HG03520 (cell line): ENCODE results near the gene RBM22.
A peak's percentile ranks its signal among the peaks of the same experiment; 100 is the strongest.

Source experiments
- ATAC-seq: cut with Tn5 transposase; IDR thresholded peaks from one replicate; pipeline ENCODE4 v1.9.1; 2021; ENCODE audit warnings: mild to moderate bottlenecking, moderate library complexity; ENCODE audit not compliant: unreplicated experiment

The RBM22 gene

DNA sequence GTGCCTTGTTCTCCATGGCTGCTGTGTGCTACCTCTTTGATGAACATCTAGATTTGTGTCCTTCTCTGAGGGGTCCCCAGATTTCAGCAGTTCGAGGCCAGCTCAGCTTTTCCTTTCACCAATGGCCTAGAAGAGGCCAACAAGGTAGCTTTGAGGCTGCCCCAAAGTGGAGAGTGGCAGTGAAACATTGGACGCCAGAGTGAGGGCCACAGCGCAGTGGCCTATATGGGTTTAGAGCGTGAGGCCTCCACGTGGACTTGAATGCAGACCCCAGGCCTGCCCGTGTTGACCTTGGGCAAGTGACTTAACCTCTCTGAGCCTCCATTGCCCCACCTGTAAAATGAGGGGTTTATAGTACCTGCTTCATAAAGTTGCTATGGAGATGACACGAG, 28.0 kb downstream of the RBM22 start:
- ATAC-seq = no peak

DNA sequence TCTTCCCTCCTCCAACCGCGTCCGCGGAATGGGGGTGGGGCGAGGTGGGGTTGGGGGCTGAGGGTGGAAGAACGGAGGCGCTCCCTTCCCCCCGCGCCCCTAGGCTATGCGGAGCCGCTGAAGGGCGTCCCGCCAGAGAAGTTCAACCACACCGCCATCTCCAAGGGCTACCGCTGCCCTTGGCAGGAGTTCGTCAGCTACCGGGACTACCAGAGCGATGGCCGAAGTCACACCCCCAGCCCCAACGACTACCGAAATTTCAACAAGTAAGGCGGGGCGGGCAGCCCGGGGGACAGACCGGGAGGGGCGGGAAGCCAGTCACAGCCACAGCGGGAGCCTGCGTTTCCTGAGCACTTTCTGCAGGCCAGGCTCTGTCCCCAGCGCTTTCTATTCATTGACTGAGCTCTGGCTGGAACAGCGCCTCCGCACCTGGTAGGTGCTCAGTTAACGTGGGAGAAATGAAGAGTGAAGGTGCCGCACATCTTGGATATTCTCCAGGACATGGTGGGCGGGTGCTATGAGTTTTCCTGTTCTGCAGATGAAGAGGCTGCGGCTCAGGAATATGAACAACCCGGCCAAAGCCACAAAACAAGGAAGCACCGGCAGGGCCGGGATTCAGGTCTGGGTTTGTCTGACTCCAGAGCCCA, 28.5 kb downstream of the RBM22 start:
- ATAC-seq = no peak

- no peak for ATAC-seq
These were observed 29.2 kb downstream of the RBM22 start for GRCh38 chr5:150671509-150672236.

GRCh38 chr5:150670948-150671310, 29.9 kb downstream of the RBM22 start:
- no peak for ATAC-seq

DNA sequence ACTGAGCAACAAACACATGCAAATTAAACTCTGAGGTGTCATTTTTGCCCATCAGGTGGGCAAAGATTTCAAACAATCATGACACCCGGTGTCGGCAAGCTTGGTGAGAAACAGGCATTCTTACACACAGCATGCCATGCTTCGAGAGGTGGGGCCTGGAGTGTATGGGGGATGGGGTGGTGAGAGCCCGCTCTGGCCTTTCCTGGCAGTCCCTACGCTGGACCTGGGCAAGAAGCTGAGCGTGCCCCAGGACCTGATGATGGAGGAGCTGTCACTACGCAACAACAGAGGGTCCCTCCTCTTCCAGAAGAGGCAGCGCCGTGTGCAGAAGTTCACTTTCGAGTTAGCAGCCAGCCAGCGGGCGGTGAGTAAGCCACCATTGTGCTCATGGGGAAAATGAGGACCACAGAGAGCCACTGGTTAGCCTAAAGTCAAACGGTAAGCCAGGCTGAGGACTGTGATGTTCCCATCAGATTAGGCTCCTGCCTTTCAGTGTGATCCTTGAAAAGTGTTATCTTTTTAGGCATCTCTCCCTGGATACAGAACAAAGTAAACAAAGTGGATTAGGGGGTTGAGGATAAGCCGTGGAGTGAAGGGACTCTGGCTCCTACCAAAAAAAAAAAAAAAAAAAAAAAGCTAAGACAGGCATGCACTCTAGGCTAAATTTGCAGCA, 30.5 kb downstream of the RBM22 start:
- ATAC-seq = no peak

DNA sequence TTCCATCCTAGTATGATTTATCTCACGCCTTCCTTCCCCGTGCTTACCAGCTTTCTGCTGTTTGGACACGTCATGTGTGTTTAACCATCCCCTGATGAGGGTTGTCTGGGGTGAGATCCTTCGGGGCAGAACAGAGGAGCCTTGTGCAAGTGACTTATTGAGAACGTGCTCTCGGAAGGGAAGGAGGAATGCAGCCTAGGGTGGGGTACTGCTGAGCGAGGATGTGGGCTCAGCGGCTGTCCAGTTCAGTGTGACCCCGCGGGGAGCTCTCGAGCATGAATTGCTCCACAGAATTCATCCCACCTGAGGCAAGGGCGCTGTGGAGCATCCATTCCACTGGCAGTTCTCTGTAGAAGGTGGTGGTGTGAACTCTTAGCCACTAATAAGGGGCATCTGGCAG, 35.8 kb downstream of the RBM22 start:
- ATAC-seq = no peak

- no peak for ATAC-seq
These were observed 36.9 kb downstream of the RBM22 start for GRCh38 chr5:150663936-150664335.

DNA sequence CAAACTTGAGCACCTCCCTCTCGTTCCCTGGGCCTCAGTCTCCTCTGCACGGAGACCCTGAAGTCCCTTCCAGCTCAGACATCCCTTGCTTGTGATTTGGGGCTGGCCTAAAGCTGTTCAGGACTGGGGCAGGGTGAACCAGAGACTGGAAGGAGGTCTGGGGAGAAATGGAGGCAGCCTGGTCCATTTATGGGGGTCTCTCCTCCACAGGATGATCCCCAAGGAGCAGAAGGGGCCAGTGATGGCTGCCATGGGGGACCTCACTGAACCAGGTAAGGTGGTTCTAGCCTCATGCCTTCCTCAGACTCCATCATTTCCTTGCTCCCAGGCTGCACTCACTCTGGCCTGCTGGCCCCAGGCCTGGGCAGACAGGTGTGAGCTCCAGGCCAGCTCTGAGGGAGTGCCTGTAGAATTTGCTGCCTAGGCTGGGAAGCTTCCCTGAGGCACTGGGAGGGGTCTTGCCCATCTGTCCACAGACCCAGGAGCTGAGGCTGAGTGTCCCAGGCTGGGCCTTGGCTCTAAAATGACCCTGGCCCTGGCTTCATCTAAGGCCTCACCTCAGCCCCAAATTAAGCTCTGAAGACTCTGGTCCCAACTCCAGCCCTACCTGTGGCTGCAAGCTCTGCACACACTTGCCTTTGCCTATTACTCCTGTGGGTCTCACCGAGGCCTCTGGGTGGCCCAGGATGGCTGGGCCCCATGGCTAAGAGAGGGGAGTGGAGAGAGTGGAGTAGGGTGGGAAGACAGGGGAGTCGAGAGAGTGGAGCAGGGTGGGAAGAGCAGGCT, 37.9 kb downstream of the RBM22 start:
- no peak for ATAC-seq

DNA sequence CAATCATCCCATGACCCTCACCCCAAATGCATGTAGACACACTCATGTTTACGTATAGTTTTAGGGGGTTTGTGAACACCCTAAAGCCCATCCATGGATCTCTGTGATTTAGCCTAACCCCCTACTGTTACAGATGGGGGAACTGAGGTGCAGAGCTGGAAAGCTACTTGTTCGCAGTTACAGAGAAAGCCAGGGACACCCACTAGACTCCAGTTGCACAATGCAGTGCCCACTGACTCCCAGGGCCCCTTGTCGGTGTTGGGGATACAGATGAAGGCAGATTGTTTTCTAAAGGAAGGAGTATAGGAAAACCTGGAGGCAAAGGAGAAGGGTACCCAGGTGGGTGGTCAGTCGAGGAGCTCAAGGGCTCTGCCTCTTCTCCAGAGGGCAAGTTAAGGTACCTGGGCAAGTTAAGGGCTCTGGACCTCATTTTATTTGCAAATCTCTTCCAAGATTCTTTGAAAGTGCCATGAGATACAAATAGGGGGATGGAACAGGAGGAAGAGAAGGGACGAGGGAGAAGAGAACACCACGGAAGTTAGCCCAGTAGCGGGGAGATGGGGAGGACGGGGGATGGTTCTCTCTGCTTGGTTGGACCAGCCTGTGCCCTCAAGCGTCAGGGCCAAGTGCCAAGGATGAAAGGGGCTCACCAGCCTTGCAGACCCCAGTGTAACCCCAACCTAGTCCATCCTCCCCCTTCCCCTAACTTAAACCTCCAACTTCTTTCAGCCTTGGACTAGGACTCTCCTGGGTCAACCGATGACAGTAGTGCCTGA, 38.9 kb downstream of the RBM22 start:
- no peak for ATAC-seq

GRCh38 chr5:150661086-150661485, 39.8 kb downstream of the RBM22 start, which contains the start of gene MYOZ3:
TSS of gene MYOZ3 (plus strand) at chr5:150661251. CDS start at chr5:150662942, 1,691 bp downstream.
- no peak for ATAC-seq

DNA sequence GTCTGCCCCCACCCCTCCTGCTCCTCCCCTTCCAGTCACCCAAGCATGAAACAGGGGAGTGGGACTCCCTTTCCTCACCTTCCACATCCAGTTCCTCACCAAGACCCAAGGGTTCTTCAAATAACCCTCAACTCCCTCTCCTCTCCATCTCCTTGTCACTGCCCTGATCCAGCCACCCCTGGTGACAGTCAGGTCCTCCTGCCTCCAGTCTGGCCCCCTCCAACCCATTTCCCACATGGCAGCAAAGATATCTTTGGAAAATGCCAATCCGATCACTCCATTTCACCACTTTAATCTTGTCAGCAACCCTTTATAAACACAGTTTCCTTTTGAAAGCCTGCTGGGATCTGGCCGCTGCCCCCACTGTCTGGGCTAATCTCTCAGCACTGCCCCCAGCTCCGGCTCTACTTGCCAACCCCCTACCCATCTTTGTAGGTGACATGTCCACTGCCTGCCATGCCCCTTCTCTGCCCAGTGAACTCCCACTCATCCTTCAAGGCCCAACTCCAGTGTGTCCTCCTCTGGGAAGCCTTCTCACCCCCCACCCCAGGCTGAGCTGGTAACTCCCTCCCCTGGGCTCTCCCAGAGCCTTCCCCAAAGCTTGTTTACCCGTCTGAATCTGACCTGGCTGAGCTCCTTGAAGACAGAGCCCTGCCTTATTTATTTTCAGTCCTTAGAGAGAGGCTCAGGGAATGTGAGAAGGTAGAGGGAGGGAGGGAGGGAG, 40.6 kb downstream of the RBM22 start:
- no peak for ATAC-seq

GRCh38 chr5:150659360-150660107, 41.3 kb downstream of the RBM22 start:
- no peak for ATAC-seq

DNA sequence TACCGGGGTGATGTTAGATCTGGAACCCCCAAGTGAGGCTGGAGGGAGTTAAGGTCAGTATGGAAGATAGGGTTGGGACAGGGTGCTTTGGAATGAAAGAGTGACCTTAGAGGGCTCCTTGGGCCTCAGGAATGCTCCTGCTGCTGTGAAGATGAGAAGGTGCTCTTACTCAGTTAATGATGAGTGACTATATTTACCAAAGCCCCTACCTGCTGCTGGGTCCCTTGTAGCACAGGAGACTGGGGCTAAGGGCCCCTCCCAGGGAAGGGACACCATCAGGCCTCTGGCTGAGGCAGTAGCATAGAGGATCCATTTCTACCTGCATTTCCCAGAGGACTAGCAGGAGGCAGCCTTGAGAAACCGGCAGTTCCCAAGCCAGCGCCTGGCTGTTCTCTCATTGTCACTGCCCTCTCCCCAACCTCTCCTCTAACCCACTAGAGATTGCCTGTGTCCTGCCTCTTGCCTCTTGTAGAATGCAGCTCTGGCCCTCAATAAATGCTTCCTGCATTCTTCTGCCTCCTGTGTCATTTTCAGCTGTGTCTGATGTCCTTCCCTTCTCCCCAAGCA, 42.1 kb downstream of the RBM22 start:
- no peak for ATAC-seq

DNA sequence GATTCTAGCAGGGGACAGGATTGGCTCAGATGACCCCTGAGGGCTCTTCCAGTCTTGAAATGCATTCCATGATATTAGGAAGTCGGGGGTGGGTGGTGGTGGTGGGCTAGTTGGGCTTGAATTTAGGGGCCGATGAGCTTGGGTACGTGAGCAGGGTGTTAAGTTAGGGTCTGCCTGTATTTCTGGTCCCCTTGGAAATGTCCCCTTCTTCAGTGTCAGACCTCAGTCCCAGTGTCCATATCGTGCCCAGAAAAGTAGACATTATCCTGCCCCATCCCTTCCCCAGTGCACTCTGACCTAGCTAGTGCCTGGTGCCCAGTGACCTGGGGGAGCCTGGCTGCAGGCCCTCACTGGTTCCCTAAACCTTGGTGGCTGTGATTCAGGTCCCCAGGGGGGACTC, 42.7 kb downstream of the RBM22 start:
- ATAC-seq = no peak

DNA sequence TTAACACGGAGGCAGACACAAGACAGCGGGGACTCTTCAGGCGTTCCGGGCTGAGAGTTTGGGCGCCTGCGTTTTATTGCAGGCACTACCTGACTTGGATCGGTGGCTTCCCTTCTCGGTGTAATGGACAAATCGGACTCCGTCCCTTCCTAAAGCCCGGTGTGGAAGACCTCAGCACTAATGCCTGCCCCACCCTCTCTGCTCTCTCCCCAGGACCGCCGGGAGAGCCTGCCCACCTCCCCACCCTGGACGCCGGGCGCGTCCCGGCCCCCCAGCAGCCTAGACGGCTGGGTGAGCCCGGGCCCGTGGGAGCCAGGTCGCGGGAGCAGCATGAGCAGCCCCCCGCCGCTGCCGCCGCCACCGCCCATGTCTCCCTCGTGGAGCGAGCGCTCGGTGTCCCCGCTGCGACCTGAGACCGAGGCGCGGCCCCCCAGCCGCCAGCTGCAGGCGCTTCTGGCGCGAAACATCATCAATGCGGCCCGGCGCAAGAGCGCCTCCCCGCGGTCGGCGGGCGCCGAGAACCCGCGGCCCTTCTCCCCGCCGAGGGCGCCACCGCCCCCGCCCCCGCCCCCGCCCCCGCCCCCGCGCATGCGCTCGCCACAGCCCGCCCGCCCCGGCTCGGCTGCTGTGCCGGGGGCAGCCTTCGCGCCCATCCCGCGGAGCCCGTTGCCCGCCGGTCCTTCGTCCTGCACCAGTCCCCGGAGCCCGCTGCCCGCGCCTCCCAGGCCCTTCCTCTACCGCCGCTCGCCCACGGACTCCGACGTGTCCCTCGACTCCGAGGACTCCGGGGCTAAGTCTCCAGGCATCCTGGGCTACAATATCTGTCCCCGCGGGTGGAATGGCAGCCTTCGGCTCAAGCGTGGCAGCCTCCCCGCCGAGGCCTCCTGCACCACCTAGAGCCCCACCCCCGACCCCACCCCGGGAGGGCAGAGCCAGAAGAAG, 44.4 kb downstream of the RBM22 start:
- peak; percentile 76 for ATAC-seq

DNA sequence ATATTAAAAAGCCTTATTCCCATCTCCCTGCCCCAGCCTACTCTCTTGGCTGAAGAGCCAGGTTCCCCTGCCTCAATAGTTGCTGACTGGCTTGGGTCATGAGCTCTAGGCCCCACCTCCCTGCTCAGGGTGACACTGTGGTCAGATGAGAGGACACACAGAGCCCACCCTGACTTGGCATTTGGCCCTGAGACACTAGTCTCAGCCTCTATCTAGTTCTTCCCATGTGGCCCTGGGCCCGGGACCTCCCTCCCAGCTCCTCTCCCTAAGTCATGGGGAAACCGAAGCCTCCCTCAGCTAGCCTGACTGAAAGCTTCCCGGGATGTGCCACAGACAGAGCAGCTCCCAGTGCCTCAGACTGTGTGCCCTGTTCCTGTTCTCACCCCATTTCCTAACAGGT, 45.6 kb downstream of the RBM22 start:
- ATAC-seq = no peak

DNA sequence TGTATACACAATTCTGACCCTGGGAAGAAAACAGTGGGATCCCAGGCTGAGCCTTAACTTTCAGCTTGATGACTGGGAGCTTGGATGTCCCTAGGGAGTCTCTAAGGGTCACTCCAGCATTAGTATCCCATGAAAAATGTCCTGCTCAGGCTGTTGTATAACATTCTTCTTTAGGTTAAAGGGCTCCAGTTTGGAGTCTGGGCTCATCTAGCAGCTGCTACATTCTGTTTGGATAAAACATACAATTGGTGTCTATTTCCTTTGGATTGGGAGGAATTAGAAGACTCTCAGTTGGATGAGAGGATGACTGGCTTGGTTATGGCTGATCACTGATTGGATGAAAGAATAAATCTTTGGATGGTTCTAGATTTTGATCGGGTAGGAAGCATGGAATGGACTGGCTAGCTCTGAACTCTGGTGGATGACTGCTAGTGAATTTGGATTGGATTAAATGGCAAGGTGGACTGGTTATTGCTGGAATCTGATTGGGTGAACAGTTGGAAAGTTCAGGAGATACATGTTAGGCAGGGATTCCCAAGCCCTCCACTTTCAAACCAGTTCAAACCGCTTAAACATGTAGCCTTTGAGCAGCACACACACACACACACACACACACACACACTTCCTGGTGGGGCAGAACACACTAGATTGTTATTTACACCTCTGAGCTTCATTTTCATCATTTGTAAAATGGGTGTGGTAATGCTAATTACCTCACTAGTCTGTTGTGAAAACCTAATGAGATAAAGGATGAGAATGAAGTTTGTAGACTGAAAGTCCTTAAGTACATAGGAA, 46.9 kb downstream of the RBM22 start:
- ATAC-seq = no peak
